ENCODE data around the gene TTC33. TPM values are rescaled to one million over a fixed set of nuclear protein-coding genes. Genes with fewer than 3 reads are reported as not detected.

Gene TTC33
- total RNA-seq, 1 experiment from 2014 or later = 12.6 TPM

GRCh38 chr5:40776658-40776977, 20.9 kb upstream of the TTC33 start:
- intact Hi-C loops (cut with micrococcal nuclease; ENCODE audit: unreplicated experiment) (no loop called here), in situ Hi-C loops (cut with HindIII; ENCODE audit: low pct_unique_long_range_greater_than_20kb, low sequenced_read_pairs) (no loop called here)
- POLR2A ChIA-PET = no interaction called here
- peaks cover 20% of the 10 kb centered on the region for H3K36me3 ChIP-seq (ENCODE audit: control insufficient read depth, insufficient read depth, low read length)
- BruUV-seq (replicated peaks) = no TSS peak
- no peaks in the 10 kb centered on the region for H3K9me3 ChIP-seq (ENCODE audit: control insufficient read depth, insufficient read depth, low read depth, low read length)
- peak overlapping the region; percentile 49; the same call in 1 of the 2 replicates for H3K27ac ChIP-seq (ENCODE audit: low read length)
- CTCF ChIA-PET = no interaction called here
- H3K27me3 ChIP-seq (ENCODE audit: control insufficient read depth, insufficient read depth, low read length) = no peaks in the 10 kb centered on the region
- no peak for TF ChIP-seq SIN3A (IDR thresholded peaks at IDR 0.05; ENCODE audit: borderline replicate concordance, insufficient read depth, low read depth, low read length)
- no peak for TF ChIP-seq TCF7L2 (IDR thresholded peaks at IDR 0.05; ENCODE audit: low read depth, low read length)
- no peak for TF ChIP-seq POLR2AphosphoS5 (IDR thresholded peaks at IDR 0.05; ENCODE audit: low read depth, low read length)
- TF ChIP-seq CTCF (IDR thresholded peaks at IDR 0.05) = no peak
- no peak for TF ChIP-seq REST (IDR thresholded peaks at IDR 0.05; ENCODE audit: insufficient read depth in 1 of 2, low read depth in 2 of 2, low read length in 1 of 2)
- DNase-seq (ENCODE audit: low read depth, low spot score) (no peak), ATAC-seq (no peak)
- H3K4me1 ChIP-seq (ENCODE audit: control insufficient read depth, insufficient read depth, low read length) = peaks cover 17% of the 10 kb centered on the region
- no peak overlapping the region for H3K4me3 ChIP-seq (ENCODE audit: low read depth in 2 of 2, low read length in 2 of 2)

GRCh38 chr5:40775846-40776657, 20.3 kb upstream of the TTC33 start:
- H3K27ac ChIP-seq (ENCODE audit: low read length) = peak overlapping the region; percentile 49
- peaks cover 14% of the 10 kb centered on the region for H3K4me1 ChIP-seq (ENCODE audit: control insufficient read depth, insufficient read depth, low read length)
- intact Hi-C loops (cut with micrococcal nuclease; ENCODE audit: unreplicated experiment) (no loop called here), in situ Hi-C loops (cut with HindIII; ENCODE audit: low pct_unique_long_range_greater_than_20kb, low sequenced_read_pairs) (no loop called here)
- CTCF ChIA-PET = no interaction called here
- H3K27me3 ChIP-seq (ENCODE audit: control insufficient read depth, insufficient read depth, low read length) = no peaks in the 10 kb centered on the region
- BruUV-seq (replicated peaks) = TSS peak; percentile 10
- no peak for ATAC-seq
- H3K36me3 ChIP-seq (ENCODE audit: control insufficient read depth, insufficient read depth, low read length) = peaks cover 23% of the 10 kb centered on the region
- DNase-seq (ENCODE audit: low read depth, low spot score) = no peak
- POLR2A ChIA-PET = interaction anchor here (0.6 kb wide), 1 partner anchor 29 kb away, joined by 3 read pairs; no protein-coding TSS in a partner anchor
- no peak overlapping the region for H3K4me3 ChIP-seq (ENCODE audit: low read depth in 2 of 2, low read length in 2 of 2)
- no peaks in the 10 kb centered on the region for H3K9me3 ChIP-seq (ENCODE audit: control insufficient read depth, insufficient read depth, low read depth, low read length)
- TF ChIP-seq CTCF (IDR thresholded peaks at IDR 0.05) (no peak), TCF7L2 (IDR thresholded peaks at IDR 0.05; ENCODE audit: low read depth, low read length) (peak; percentile 57; the same call in 1 of the 2 replicates), SIN3A (IDR thresholded peaks at IDR 0.05; ENCODE audit: borderline replicate concordance, insufficient read depth, low read depth, low read length) (no peak), REST (IDR thresholded peaks at IDR 0.05; ENCODE audit: insufficient read depth in 1 of 2, low read depth in 2 of 2, low read length in 1 of 2) (no peak), POLR2AphosphoS5 (IDR thresholded peaks at IDR 0.05; ENCODE audit: low read depth, low read length) (no peak)
